Ascending aorta (tissue), 2 donors: ENCODE measurements around the gene PCP2. TPM values are rescaled to one million over a fixed set of nuclear protein-coding genes. Genes with fewer than 3 reads are reported as not detected.

ENCODE experiments used
- DNase-seq, 2 donors: peaks; one replicate each; pipeline ENCODE4 v3.0.0-alpha.2; 2019; ENCODE audit warnings: low spot score in 2 of 2
- H3K27ac ChIP-seq, 2 donors: fragments of 200-600 bp; sonication (generic); one replicate each; pipeline ENCODE4 v1.5.1; 2016 to 2017; ENCODE audit warnings: mild to moderate bottlenecking in 1 of 2
- H3K27me3 ChIP-seq: fragments of 200-600 bp; sonication (generic); one replicate; pipeline ENCODE4 v1.5.1; 2017
- H3K36me3 ChIP-seq, 2 donors: fragments of 200-600 bp; sonication (generic); one replicate each; pipeline ENCODE4 v1.5.1; 2016
- H3K4me1 ChIP-seq, 2 donors: fragments of 200-600 bp; sonication (generic); one replicate each; pipeline ENCODE4 v1.5.1; 2016 to 2017; ENCODE audit warnings: mild to moderate bottlenecking in 1 of 2
- H3K4me3 ChIP-seq, 2 donors: fragments of 200-600 bp; sonication (generic); one replicate each; pipeline ENCODE4 v1.5.1; 2016 to 2017; ENCODE audit warnings: mild to moderate bottlenecking in 1 of 2
- H3K9me3 ChIP-seq, 2 donors: fragments of 200-600 bp; sonication (generic); one replicate each; pipeline ENCODE4 v1.5.1; 2016
- intact Hi-C: fragments of 100-400 bp; cut with DNase I; formaldehyde crosslinking; loops from one replicate; pipeline ENCODE4 v1.15.1; 2023
- total RNA-seq: library from RNA; depleted of rRNA; stranded (reverse); fragments of >200 nt; gene quantifications from one replicate; pipeline ENCODE4 v1.1.0, GENCODE V29; 2016
- TF ChIP-seq, protein P1 (sequence below), 3 experiments: fragments of 200-600 bp in 2 of 3; fragments of 450-650 bp in 1 of 3; sonication (generic) in 2 of 3; IDR thresholded peaks; one replicate each; pipeline ENCODE4 v1.5.1; 2016 to 2019; ENCODE audit warnings: antibody characterized with exemption in 3 of 3, mild to moderate bottlenecking in 1 of 3, moderate library complexity in 1 of 3

Gene PCP2
- total RNA-seq, 1 donor from 2014 or later: not detected

DNA sequence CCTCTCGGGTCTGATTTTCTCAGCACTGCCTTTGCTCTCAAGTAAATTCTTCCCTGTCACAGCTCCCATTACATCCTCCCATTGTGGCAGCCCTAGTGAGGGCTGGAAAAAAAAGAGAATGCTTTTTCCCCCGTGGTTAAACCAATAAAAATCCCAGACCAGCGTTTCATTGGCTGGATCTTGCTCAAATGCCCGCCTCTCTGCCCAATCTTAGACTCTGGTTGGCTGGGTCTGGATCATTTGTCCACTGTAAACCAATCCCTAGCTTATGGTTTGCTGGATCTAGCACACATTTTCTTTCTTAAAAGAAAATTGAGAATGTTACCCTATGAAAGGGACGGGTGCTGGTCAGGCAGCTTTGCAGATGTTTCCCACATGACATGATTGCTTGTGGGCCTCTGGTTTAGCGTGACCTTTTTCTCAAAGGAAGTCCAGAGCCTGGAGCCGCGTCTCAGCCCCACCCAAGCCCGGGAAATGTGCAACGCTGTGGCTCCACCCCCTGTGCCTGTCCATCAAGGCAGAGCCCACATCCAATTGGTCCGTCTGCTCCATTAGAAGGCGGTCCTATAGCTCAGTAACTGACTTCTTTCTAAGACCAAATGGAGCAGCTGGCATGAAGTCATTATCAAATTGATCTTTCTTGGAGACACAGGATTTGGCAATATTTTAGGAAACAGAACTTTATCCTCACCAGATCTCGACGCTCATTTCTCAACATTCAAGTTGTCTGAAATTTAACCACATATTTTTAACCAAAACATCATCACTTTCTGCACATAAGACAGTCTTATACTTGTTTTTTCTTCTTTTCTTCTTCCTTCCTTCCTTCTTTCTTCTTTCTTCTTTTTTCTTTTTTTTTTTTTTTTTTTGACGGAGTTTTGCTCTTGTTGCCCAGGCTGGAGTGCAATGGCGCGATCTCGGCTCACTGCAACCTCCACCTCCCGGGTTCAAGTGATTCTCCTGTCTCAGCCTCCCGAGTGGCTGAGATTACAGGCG is 40.8 kb upstream of the PCP2 start:
- Histone ChIP-seq H3K9me3 (no peaks in the 10 kb centered on the region), H3K4me1 (no peaks in the 10 kb centered on the region), H3K27ac (no peak overlapping the region), H3K36me3 (no peaks in the 10 kb centered on the region), H3K27me3 (no peaks in the 10 kb centered on the region), H3K4me3 (no peak overlapping the region)
- TF ChIP-seq, protein P1, sequence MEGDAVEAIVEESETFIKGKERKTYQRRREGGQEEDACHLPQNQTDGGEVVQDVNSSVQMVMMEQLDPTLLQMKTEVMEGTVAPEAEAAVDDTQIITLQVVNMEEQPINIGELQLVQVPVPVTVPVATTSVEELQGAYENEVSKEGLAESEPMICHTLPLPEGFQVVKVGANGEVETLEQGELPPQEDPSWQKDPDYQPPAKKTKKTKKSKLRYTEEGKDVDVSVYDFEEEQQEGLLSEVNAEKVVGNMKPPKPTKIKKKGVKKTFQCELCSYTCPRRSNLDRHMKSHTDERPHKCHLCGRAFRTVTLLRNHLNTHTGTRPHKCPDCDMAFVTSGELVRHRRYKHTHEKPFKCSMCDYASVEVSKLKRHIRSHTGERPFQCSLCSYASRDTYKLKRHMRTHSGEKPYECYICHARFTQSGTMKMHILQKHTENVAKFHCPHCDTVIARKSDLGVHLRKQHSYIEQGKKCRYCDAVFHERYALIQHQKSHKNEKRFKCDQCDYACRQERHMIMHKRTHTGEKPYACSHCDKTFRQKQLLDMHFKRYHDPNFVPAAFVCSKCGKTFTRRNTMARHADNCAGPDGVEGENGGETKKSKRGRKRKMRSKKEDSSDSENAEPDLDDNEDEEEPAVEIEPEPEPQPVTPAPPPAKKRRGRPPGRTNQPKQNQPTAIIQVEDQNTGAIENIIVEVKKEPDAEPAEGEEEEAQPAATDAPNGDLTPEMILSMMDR (IDR thresholded peaks at IDR 0.05): no peak
- intact Hi-C loops: no loop called here
- DNase-seq: peak; percentile 18 to 72

DNA sequence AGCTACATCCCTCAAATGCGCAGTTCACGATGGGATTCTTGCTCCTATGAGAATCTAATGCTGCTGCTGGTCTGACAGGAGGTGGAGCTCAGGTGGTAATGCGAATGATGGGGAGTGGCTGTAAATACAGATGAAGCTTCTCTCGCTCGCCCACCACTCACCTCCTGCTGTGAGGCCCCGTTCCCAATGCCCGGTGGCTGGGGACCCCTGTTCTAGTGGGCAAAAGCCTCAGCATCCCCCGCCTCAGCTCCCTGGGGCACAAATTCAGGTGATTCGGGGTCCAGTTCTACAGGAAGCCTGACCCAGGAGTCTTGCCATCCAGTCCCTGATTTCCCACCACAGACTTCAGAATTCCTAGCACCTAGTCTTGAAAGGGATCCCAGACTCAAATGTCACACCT is 39.0 kb upstream of the PCP2 start:
- no peak overlapping the region for H3K27ac ChIP-seq
- intact Hi-C loops: no loop called here
- no peaks in the 10 kb centered on the region for H3K9me3 ChIP-seq
- no peak for DNase-seq
- TF ChIP-seq, protein P1 (IDR thresholded peaks at IDR 0.05): no peak
- no peaks in the 10 kb centered on the region for H3K4me1 ChIP-seq
- H3K27me3 ChIP-seq: no peaks in the 10 kb centered on the region
- H3K36me3 ChIP-seq: no peaks in the 10 kb centered on the region
- no peak overlapping the region for H3K4me3 ChIP-seq

DNA sequence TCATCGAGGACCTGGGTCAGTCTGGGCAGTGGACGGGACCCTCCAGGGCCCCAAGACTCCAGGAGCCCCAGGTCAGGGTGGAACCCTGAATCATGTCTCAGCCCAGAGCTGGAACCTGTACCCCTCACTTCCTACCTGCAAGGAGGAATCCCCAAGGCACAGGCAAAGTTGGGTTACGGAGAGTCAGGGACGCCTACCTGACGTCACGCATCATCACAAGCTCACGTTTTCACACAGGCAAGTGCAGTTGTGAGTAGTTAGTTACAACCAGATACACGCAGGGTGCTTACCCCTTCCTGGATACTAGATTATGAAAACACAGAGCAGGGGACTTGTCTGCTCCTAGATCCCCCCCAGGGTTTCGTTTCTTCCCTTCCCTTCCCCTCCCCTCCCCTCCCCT is 37.3 kb upstream of the PCP2 start:
- H3K4me1 ChIP-seq: no peaks in the 10 kb centered on the region
- H3K9me3 ChIP-seq: no peaks in the 10 kb centered on the region
- DNase-seq: no peak
- H3K4me3 ChIP-seq: no peak overlapping the region
- H3K36me3 ChIP-seq: no peaks in the 10 kb centered on the region
- TF ChIP-seq, protein P1 (IDR thresholded peaks at IDR 0.05): no peak
- no peaks in the 10 kb centered on the region for H3K27me3 ChIP-seq
- intact Hi-C loops: no loop called here
- no peak overlapping the region for H3K27ac ChIP-seq

DNA sequence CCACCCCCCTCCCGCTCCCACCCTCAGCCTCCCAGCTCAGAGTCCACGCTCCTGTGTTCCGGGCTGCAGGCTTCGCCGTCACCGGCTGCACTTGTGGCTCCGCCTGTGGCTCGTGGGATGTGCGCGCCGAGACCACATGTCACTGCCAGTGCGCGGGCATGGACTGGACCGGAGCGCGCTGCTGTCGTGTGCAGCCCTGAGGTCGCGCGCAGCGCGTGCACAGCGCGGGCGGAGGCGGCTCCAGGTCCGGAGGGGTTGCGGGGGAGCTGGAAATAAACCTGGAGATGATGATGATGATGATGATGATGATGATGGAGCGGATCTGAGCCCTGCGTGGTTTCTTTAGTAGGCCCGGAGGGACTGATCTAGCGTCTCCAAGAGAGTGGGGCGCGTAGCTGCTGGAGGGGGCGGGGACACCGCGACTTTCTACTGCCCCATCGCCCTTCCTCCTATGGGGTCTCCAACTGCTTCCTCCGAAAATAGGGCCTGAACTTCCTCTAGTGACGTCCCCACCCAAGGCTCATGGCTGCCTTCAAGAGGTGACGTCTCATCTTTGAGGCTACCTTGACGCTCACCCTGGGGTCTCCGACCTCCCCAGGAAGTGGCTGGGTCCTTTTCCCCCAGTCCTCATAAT is 36.7 kb upstream of the PCP2 start:
- no peaks in the 10 kb centered on the region for H3K4me1 ChIP-seq
- no peak for DNase-seq
- H3K4me3 ChIP-seq: peak overlapping the region in 1 of 2 donors; percentile 20
- intact Hi-C loops: no loop called here
- H3K27ac ChIP-seq: no peak overlapping the region
- H3K27me3 ChIP-seq: no peaks in the 10 kb centered on the region
- H3K36me3 ChIP-seq: no peaks in the 10 kb centered on the region
- TF ChIP-seq, protein P1 (IDR thresholded peaks at IDR 0.05): no peak
- no peaks in the 10 kb centered on the region for H3K9me3 ChIP-seq

DNA sequence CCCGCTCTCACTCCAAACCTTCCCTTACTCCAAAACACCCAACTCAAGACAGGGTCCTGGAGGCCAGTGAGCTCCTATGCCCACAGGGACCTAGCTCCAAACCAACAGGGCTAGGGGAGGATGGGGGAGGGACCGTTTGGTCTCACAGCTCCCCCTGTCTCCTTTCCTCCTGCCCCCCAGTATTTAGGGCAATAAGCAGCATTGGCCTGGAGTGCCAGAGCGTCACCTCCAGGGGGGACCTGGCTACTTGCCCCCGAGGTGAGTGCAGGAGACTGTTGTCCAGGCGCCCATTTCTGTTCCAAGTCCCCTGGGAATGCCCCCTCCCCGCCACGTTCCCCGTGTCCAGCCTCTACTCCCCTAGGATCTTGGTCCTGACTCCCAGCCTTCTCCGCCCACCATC is 36.1 kb upstream of the PCP2 start:
- TF ChIP-seq, protein P1 (IDR thresholded peaks at IDR 0.05): no peak
- intact Hi-C loops: no loop called here
- no peak for DNase-seq
- Histone ChIP-seq H3K27me3 (no peaks in the 10 kb centered on the region), H3K36me3 (no peaks in the 10 kb centered on the region), H3K9me3 (no peaks in the 10 kb centered on the region), H3K4me3 (no peak overlapping the region), H3K27ac (no peak overlapping the region), H3K4me1 (no peaks in the 10 kb centered on the region)
